ENCODE results near the gene CHD1L. TPM values are rescaled to one million over a fixed set of nuclear protein-coding genes. Genes with fewer than 3 reads are reported as not detected.
"Not testable (repeated sequence)": the region's sequence is repeated elsewhere in the genome, so short reads cannot be mapped to it uniquely, and the experiment has no call there.

Gene CHD1L
- total RNA-seq, 2 donors from 2014 or later: 33.9 to 83.7 TPM

GRCh38 chr1:147238053-147238902, 4.2 kb upstream of the CHD1L start:
- Mint-ChIP-seq H3K9me3 (no peaks in the 10 kb centered on the region), H3K4me3 (no peak overlapping the region), H3K4me1 (ENCODE audit: low read depth in 2 of 2) (peaks cover 5% of the 10 kb centered on the region in 2 donors), H3K27me3 (peaks cover 8 to 10% of the 10 kb centered on the region in 2 donors), H3K27ac (no peak overlapping the region), H3K36me3 (no peaks in the 10 kb centered on the region)
- ATAC-seq (no peak), DNase-seq (ENCODE audit: low spot score) (no peak)

GRCh38 chr1:147238925-147239820, 3.3 kb upstream of the CHD1L start:
- H3K4me3 Mint-ChIP-seq: no peak overlapping the region
- DNase-seq (ENCODE audit: low spot score) (no peak), ATAC-seq (no peak)
- no peak overlapping the region for H3K27ac Mint-ChIP-seq
- peaks cover 4% of the 10 kb centered on the region for H3K36me3 Mint-ChIP-seq
- peaks cover 6 to 10% of the 10 kb centered on the region in 2 donors for H3K27me3 Mint-ChIP-seq
- peaks cover 12 to 14% of the 10 kb centered on the region in 2 donors for H3K4me1 Mint-ChIP-seq (ENCODE audit: low read depth in 2 of 2)
- H3K9me3 Mint-ChIP-seq: no peaks in the 10 kb centered on the region

- not testable (repeated sequence) for H3K4me3 Mint-ChIP-seq; H3K36me3 Mint-ChIP-seq; DNase-seq (ENCODE audit: low spot score); H3K27ac Mint-ChIP-seq; ATAC-seq; H3K9me3 Mint-ChIP-seq
- Mint-ChIP-seq H3K27me3 (peaks cover 5 to 10% of the 10 kb centered on the region in 2 donors), H3K4me1 (ENCODE audit: low read depth in 2 of 2) (peaks cover 15 to 20% of the 10 kb centered on the region in 2 donors)
These were observed 2.3 kb upstream of the CHD1L start for GRCh38 chr1:147240131-147240721.

- no peak for ATAC-seq
- H3K9me3 Mint-ChIP-seq: no peaks in the 10 kb centered on the region
- DNase-seq (ENCODE audit: low spot score): no peak
- peaks cover 5 to 10% of the 10 kb centered on the region in 2 donors for H3K27me3 Mint-ChIP-seq
- peaks cover 21 to 31% of the 10 kb centered on the region in 2 donors for H3K4me1 Mint-ChIP-seq (ENCODE audit: low read depth in 2 of 2)
- peaks cover 4% of the 10 kb centered on the region for H3K36me3 Mint-ChIP-seq
- H3K27ac Mint-ChIP-seq: peak overlapping the region; percentile 58 to 59
- H3K4me3 Mint-ChIP-seq: peak overlapping the region; percentile 85
These were observed 493 bp upstream of the CHD1L start for GRCh38 chr1:147241934-147242448.

GRCh38 chr1:147243228-147243685, 773 bp downstream of the CHD1L start:
- Mint-ChIP-seq H3K9me3 (no peaks in the 10 kb centered on the region), H3K4me3 (peak overlapping the region; percentile 85), H3K4me1 (ENCODE audit: low read depth in 2 of 2) (peaks cover 28 to 41% of the 10 kb centered on the region in 2 donors), H3K36me3 (peaks cover 4% of the 10 kb centered on the region), H3K27me3 (peaks cover 5 to 10% of the 10 kb centered on the region in 2 donors), H3K27ac (peak overlapping the region; percentile 14 to 45)
- DNase-seq (ENCODE audit: low spot score) (no peak), ATAC-seq (peak in 1 of 2 donors; percentile 34)

GRCh38 chr1:147243841-147244240, 1.4 kb downstream of the CHD1L start:
- DNase-seq (ENCODE audit: low spot score) (no peak), ATAC-seq (no peak)
- H3K36me3 Mint-ChIP-seq: peaks cover 4% of the 10 kb centered on the region
- peak overlapping the region; percentile 14 to 45 for H3K27ac Mint-ChIP-seq
- peak overlapping the region; percentile 85 for H3K4me3 Mint-ChIP-seq
- H3K4me1 Mint-ChIP-seq (ENCODE audit: low read depth in 2 of 2): peaks cover 28 to 41% of the 10 kb centered on the region in 2 donors
- H3K27me3 Mint-ChIP-seq: peaks cover 5 to 8% of the 10 kb centered on the region in 2 donors
- no peaks in the 10 kb centered on the region for H3K9me3 Mint-ChIP-seq

- H3K27me3 Mint-ChIP-seq: no peaks in the 10 kb centered on the region
- no peaks in the 10 kb centered on the region for H3K9me3 Mint-ChIP-seq
- DNase-seq (ENCODE audit: low spot score) (no peak), ATAC-seq (no peak)
- no peak overlapping the region for H3K27ac Mint-ChIP-seq
- peaks cover 33 to 47% of the 10 kb centered on the region in 2 donors for H3K4me1 Mint-ChIP-seq (ENCODE audit: low read depth in 2 of 2)
- H3K36me3 Mint-ChIP-seq: peaks cover 4% of the 10 kb centered on the region
- H3K4me3 Mint-ChIP-seq: no peak overlapping the region
These were observed 2.6 kb downstream of the CHD1L start for GRCh38 chr1:147245129-147245528.

- Mint-ChIP-seq H3K27me3 (no peaks in the 10 kb centered on the region), H3K36me3 (peaks cover 4% of the 10 kb centered on the region), H3K27ac (no peak overlapping the region), H3K4me1 (ENCODE audit: low read depth in 2 of 2) (peaks cover 36 to 49% of the 10 kb centered on the region in 2 donors), H3K4me3 (peak overlapping the region; percentile 14), H3K9me3 (no peaks in the 10 kb centered on the region)
- DNase-seq (ENCODE audit: low spot score) (no peak), ATAC-seq (no peak)
These were observed 3.1 kb downstream of the CHD1L start for GRCh38 chr1:147245586-147246021.

GRCh38 chr1:147246044-147246690, 3.7 kb downstream of the CHD1L start:
- ATAC-seq (no peak), DNase-seq (ENCODE audit: low spot score) (no peak)
- Mint-ChIP-seq H3K9me3 (no peaks in the 10 kb centered on the region), H3K36me3 (peaks cover 4% of the 10 kb centered on the region), H3K27ac (no peak overlapping the region), H3K4me3 (peak overlapping the region; percentile 14), H3K4me1 (ENCODE audit: low read depth in 2 of 2) (peaks cover 40 to 49% of the 10 kb centered on the region in 2 donors), H3K27me3 (no peaks in the 10 kb centered on the region)

GRCh38 chr1:147246910-147247655, 4.6 kb downstream of the CHD1L start:
- peak overlapping the region in 1 of 2 donors; percentile 8 for H3K27ac Mint-ChIP-seq
- no peaks in the 10 kb centered on the region for H3K9me3 Mint-ChIP-seq
- H3K4me3 Mint-ChIP-seq: no peak overlapping the region
- ATAC-seq (no peak), DNase-seq (ENCODE audit: low spot score) (no peak)
- no peaks in the 10 kb centered on the region for H3K27me3 Mint-ChIP-seq
- peaks cover 38 to 46% of the 10 kb centered on the region in 2 donors for H3K4me1 Mint-ChIP-seq (ENCODE audit: low read depth in 2 of 2)
- peaks cover 4% of the 10 kb centered on the region for H3K36me3 Mint-ChIP-seq

GRCh38 chr1:147247656-147248238, 5.3 kb downstream of the CHD1L start:
- ATAC-seq (no peak), DNase-seq (ENCODE audit: low spot score) (no peak)
- H3K27ac Mint-ChIP-seq: peak overlapping the region in 1 of 2 donors; percentile 8
- H3K4me3 Mint-ChIP-seq: no peak overlapping the region
- H3K27me3 Mint-ChIP-seq: no peaks in the 10 kb centered on the region
- H3K36me3 Mint-ChIP-seq: peaks cover 4% of the 10 kb centered on the region
- H3K9me3 Mint-ChIP-seq: no peaks in the 10 kb centered on the region
- peaks cover 39 to 44% of the 10 kb centered on the region in 2 donors for H3K4me1 Mint-ChIP-seq (ENCODE audit: low read depth in 2 of 2)

- DNase-seq (ENCODE audit: low spot score) (no peak), ATAC-seq (no peak)
- H3K4me3 Mint-ChIP-seq: no peak overlapping the region
- H3K27me3 Mint-ChIP-seq: no peaks in the 10 kb centered on the region
- no peak overlapping the region for H3K27ac Mint-ChIP-seq
- peaks cover 13 to 22% of the 10 kb centered on the region in 2 donors for H3K4me1 Mint-ChIP-seq (ENCODE audit: low read depth in 2 of 2)
- H3K9me3 Mint-ChIP-seq: no peaks in the 10 kb centered on the region
- peaks cover 13% of the 10 kb centered on the region for H3K36me3 Mint-ChIP-seq
These were observed 10.1 kb downstream of the CHD1L start for GRCh38 chr1:147252540-147252939.
